Kidney glomerular epithelial cell (primary cell): Measurements from ENCODE around the gene PBLD.

Source experiments
- DNase-seq: peaks from one replicate; lab custom pipeline; 2025; lab: John Stamatoyannopoulos, UW

PBLD gene

GRCh38 chr10:68233046-68233445 lies 99.7 kb downstream of the PBLD start:
- no peak for DNase-seq
